ENCODE measurements around the gene TDRD7. TPM values are rescaled to one million over a fixed set of nuclear protein-coding genes. Genes with fewer than 3 reads are reported as not detected.

Gene TDRD7
- total and polyA plus RNA-seq, 2 of the 13 experiments (the other 11 are each of a cell fraction or from before 2014, with no cell fraction given) = 9.8 to 15.5 TPM

DNA sequence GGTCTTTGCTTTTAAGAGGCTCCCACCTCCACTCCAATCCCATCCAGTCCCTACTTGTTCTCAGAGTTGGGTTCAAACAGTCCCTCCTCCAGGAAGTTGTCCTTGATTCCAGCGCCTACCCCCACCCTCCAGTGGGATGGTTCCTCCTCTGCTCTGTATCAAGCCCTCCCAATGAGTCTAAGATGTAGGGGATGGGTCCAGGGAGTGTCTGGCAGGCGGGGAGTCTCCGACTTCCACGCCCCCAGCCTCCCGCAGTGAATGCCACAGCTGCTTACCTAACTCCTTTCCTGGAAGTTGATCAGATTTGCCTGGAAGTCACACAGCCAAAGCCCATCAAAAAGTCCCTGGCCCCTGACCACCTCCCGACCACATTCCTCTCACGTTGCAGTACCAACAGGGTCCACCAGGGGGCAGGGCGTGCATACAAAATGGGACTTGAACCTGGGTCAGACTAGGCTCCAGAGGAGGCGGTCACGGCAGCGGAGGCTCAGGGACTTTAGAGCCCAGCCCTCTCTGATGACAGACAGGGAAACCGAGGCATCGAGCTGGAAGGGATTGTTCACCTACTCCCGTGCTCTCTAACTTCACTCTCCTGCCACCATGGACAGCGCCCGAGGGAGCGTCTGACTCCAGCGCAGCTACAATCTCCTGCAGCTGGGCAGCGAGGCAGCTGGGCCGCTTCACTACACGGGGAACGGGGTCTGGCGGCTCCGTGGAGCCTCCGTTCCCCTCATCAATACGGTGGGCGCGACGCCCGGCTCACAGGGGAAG is 25.0 kb upstream of the TDRD7 start (continued):
- TF ChIP-seq UBTF (CRISPR knock-in tag; IDR thresholded peaks at IDR 0.05) (no peak; the same call in none of the 2 replicates), ZSCAN30 (CRISPR knock-in tag; IDR thresholded peaks at IDR 0.05) (no peak), ZSCAN31 (CRISPR knock-in tag; IDR thresholded peaks at IDR 0.05; ENCODE audit: low read depth) (no peak; the same call in 1 of the 2 replicates), ZNF775 (CRISPR knock-in tag; IDR thresholded peaks at IDR 0.05; ENCODE audit: borderline replicate concordance) (no peak), WIZ (CRISPR knock-in tag; IDR thresholded peaks at IDR 0.05) (0 out of 2 replicates have a peak, but pooled peaks have one; percentile 44), ZNF101 (CRISPR knock-in tag; IDR thresholded peaks at IDR 0.05; ENCODE audit: borderline replicate concordance, low read depth) (no peak), NFKBIZ (CRISPR knock-in tag; IDR thresholded peaks at IDR 0.05) (no peak), FOXO1 (CRISPR knock-in tag; IDR thresholded peaks at IDR 0.05) (peak; percentile 44), SMAD1 (CRISPR knock-in tag; IDR thresholded peaks at IDR 0.05; ENCODE audit: borderline replicate concordance, low read depth) (no peak), ZSCAN22 (CRISPR knock-in tag; IDR thresholded peaks at IDR 0.05) (no peak), ZNF563 (CRISPR knock-in tag; IDR thresholded peaks at IDR 0.05) (no peak), KLF12 (CRISPR knock-in tag; IDR thresholded peaks at IDR 0.05; ENCODE audit: borderline replicate concordance) (peak; percentile 81; the same call in 1 of the 2 replicates), SUZ12 (IDR thresholded peaks at IDR 0.05; ENCODE audit: low read depth, low read length) (no peak), ZNF577 (CRISPR knock-in tag; IDR thresholded peaks at IDR 0.05; ENCODE audit: borderline replicate concordance, low read depth) (no peak), ZNF816 (CRISPR knock-in tag; IDR thresholded peaks at IDR 0.05; ENCODE audit: borderline replicate concordance) (no peak), NBN (conservative IDR thresholded peaks at IDR 0.05) (no peak), SAFB2 (CRISPR knock-in tag; IDR thresholded peaks at IDR 0.05; ENCODE audit: borderline replicate concordance, low read depth) (no peak; the same call in 1 of the 2 replicates), SALL2 (CRISPR knock-in tag; IDR thresholded peaks at IDR 0.05) (peak; percentile 89), NCOA1 (CRISPR knock-in tag; IDR thresholded peaks at IDR 0.05) (no peak), ZNF557 (CRISPR knock-in tag; IDR thresholded peaks at IDR 0.05) (peak; percentile 68; the same call in 1 of the 2 replicates), HCFC1 (IDR thresholded peaks at IDR 0.05; ENCODE audit: low read depth, low read length) (no peak), ZNF446 (CRISPR knock-in tag; IDR thresholded peaks at IDR 0.05) (0 out of 2 replicates have a peak, but pooled peaks have one; percentile 5), CHD4 (IDR thresholded peaks at IDR 0.05; ENCODE audit: borderline replicate concordance, low read length) (no peak), ISL2 (CRISPR knock-in tag; IDR thresholded peaks at IDR 0.05) (peak; percentile 41), ZNF33B (CRISPR knock-in tag; IDR thresholded peaks at IDR 0.05) (no peak)
- TF ChIP-seq, protein P1, sequence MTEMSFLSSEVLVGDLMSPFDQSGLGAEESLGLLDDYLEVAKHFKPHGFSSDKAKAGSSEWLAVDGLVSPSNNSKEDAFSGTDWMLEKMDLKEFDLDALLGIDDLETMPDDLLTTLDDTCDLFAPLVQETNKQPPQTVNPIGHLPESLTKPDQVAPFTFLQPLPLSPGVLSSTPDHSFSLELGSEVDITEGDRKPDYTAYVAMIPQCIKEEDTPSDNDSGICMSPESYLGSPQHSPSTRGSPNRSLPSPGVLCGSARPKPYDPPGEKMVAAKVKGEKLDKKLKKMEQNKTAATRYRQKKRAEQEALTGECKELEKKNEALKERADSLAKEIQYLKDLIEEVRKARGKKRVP (CRISPR knock-in tag; IDR thresholded peaks at IDR 0.05) = peak in 1 of 2 experiments; percentile 24; a peak in 1 of 4 replicates
- TF ChIP-seq, protein P2, sequence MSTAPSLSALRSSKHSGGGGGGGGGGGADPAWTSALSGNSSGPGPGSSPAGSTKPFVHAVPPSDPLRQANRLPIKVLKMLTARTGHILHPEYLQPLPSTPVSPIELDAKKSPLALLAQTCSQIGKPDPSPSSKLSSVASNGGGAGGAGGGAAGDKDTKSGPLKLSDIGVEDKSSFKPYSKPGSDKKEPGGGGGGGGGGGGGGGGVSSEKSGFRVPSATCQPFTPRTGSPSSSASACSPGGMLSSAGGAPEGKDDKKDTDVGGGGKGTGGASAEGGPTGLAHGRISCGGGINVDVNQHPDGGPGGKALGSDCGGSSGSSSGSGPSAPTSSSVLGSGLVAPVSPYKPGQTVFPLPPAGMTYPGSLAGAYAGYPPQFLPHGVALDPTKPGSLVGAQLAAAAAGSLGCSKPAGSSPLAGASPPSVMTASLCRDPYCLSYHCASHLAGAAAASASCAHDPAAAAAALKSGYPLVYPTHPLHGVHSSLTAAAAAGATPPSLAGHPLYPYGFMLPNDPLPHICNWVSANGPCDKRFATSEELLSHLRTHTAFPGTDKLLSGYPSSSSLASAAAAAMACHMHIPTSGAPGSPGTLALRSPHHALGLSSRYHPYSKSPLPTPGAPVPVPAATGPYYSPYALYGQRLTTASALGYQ (CRISPR knock-in tag; IDR thresholded peaks at IDR 0.05) = no peak

Data from HepG2 (cell line).